SK-N-SH (cell line): ENCODE measurements around the gene LRSAM1. TPM values are rescaled to one million over a fixed set of nuclear protein-coding genes. Genes with fewer than 3 reads are reported as not detected.

Experiments used
- CTCF ChIA-PET: fragments of 300-600, 350-600 bp; formaldehyde crosslinking; extraction: SDS; loops from one replicate; lab custom pipeline; 2021; lab: Yijun Ruan, JAX
- POLR2A ChIA-PET: fragments of 350-600 bp; sonication (Branson Sonifier 250); formaldehyde crosslinking; extraction: SDS; loops from one replicate; lab custom pipeline; 2020; ENCODE audit warnings: antibody characterized with exemption, inconsistent platforms; lab: Yijun Ruan, JAX
- DNase-seq: peaks from one replicate; pipeline ENCODE4 v3.0.0; 2012
- H2AFZ ChIP-seq: fragments of 200-600 bp; sonication (generic); 2 replicates; pipeline ENCODE4 v1.8.1; 2016; ENCODE audit warnings: antibody characterized with exemption, mild to moderate bottlenecking, low read depth
- H3F3A ChIP-seq: fragments of 200-600 bp; sonication (generic); replicated peaks from 2 replicates; pipeline ENCODE3; 2016; ENCODE audit warnings: antibody characterized with exemption, mild to moderate bottlenecking; ENCODE audit not compliant: insufficient read depth
- H3K27ac ChIP-seq, 2 experiments: fragments of 200-500 bp in 1 of 2; fragments of 200-600 bp in 1 of 2; sonication (Bioruptor generic) in 1 of 2; sonication (generic), shearing (Covaris generic) in 1 of 2; 2 replicates each; pipeline versions ENCODE4 v1.5.1 to v1.6.1; 2014 to 2016; ENCODE audit warnings: low read depth in 2 of 2, inconsistent platforms in 1 of 2, low read length in 1 of 2, mild to moderate bottlenecking in 1 of 2, mixed read lengths in 1 of 2
- H3K27me3 ChIP-seq: fragments of 200-600 bp; sonication (generic), shearing (Covaris generic); 2 replicates; pipeline ENCODE4 v1.6.1; 2016; ENCODE audit warnings: mixed run types; ENCODE audit not compliant: insufficient read depth
- H3K36me3 ChIP-seq, 2 experiments: fragments of 200-500 bp in 1 of 2; fragments of 200-600 bp in 1 of 2; sonication (Bioruptor generic) in 1 of 2; sonication (generic) in 1 of 2; replicated peaks in 1 of 2; 2 replicates each; pipeline versions ENCODE3 to v1.5.1; 2014 to 2016; ENCODE audit warnings: low read length in 1 of 2, mild to moderate bottlenecking in 1 of 2; ENCODE audit not compliant: insufficient read depth in 2 of 2, control insufficient read depth in 1 of 2
- H3K4me1 ChIP-seq, 2 experiments: fragments of 200-500 bp in 1 of 2; fragments of 200-600 bp in 1 of 2; sonication (Bioruptor generic) in 1 of 2; sonication (generic), shearing (Covaris generic) in 1 of 2; 2 replicates each; pipeline versions ENCODE4 v1.5.1 to v1.6.1; 2014 to 2016; ENCODE audit warnings: low read depth in 1 of 2, low read length in 1 of 2, mixed run types in 1 of 2; ENCODE audit not compliant: insufficient read depth in 2 of 2, control insufficient read depth in 1 of 2
- H3K4me2 ChIP-seq: fragments of 200-600 bp; sonication (generic), shearing (Covaris generic); 2 replicates; pipeline ENCODE4 v1.6.1; 2017; ENCODE audit warnings: mixed run types
- H3K4me3 ChIP-seq, 2 experiments: fragments of 200-500 bp in 1 of 2; fragments of 200-600 bp in 1 of 2; sonication (Bioruptor generic) in 1 of 2; sonication (generic), shearing (Covaris generic) in 1 of 2; 2 replicates each; pipeline versions ENCODE4 v1.5.1 to v1.8.1; 2014 to 2016; ENCODE audit warnings: low read depth in 2 of 2, inconsistent platforms in 1 of 2, low read length in 1 of 2, mild to moderate bottlenecking in 1 of 2, mixed read lengths in 1 of 2, moderate library complexity in 1 of 2
- H3K79me2 ChIP-seq: fragments of 200-600 bp; sonication (generic); 2 replicates; pipeline ENCODE4 v1.8.1; 2017; ENCODE audit warnings: mild to moderate bottlenecking; ENCODE audit not compliant: insufficient read depth
- H3K9ac ChIP-seq: fragments of 200-600 bp; sonication (generic); 2 replicates; pipeline ENCODE4 v1.6.1; 2017; ENCODE audit warnings: mixed run types
- H3K9me2 ChIP-seq: fragments of 200-600 bp; sonication (generic); 2 replicates; pipeline ENCODE4 v1.6.1; 2017; ENCODE audit warnings: mixed run types
- H3K9me3 ChIP-seq: fragments of 200-600 bp; sonication (generic); 2 replicates; pipeline ENCODE4 v1.6.1; 2017; ENCODE audit warnings: mixed run types, mild to moderate bottlenecking, moderate library complexity
- H4K20me1 ChIP-seq: fragments of 200-600 bp; sonication (generic); 2 replicates; pipeline ENCODE4 v1.6.1; 2017; ENCODE audit warnings: mild to moderate bottlenecking, mixed run types; ENCODE audit not compliant: insufficient read depth
- EZH2phosphoT487 ChIP-seq: fragments of 200-600 bp; sonication (generic); IDR thresholded peaks from 2 replicates; pipeline ENCODE4 v1.6.1; 2017; ENCODE audit warnings: low read depth, mixed run types, mild to moderate bottlenecking, antibody characterized with exemption, moderate library complexity, borderline replicate concordance
- FOSL2 ChIP-seq: IDR thresholded peaks from 2 replicates; pipeline ENCODE4 v1.4.0; 2012; ENCODE audit warnings: low read depth, mild to moderate bottlenecking, moderate library complexity, borderline replicate concordance
- JUND ChIP-seq: IDR thresholded peaks from 2 replicates; pipeline ENCODE4 v1.4.0; 2012
- MEF2A ChIP-seq: IDR thresholded peaks from 2 replicates; pipeline ENCODE4 v1.4.0; 2012; ENCODE audit warnings: low read depth, borderline replicate concordance
- NFIC ChIP-seq: IDR thresholded peaks from 2 replicates; pipeline ENCODE4 v1.4.0; 2012; ENCODE audit warnings: borderline replicate concordance
- NRF1 ChIP-seq: IDR thresholded peaks from 2 replicates; pipeline ENCODE4 v1.6.1; 2012; ENCODE audit warnings: low read depth, mild to moderate bottlenecking, low read length
- RFX5 ChIP-seq: IDR thresholded peaks from 2 replicates; pipeline ENCODE4 v1.6.1; 2012; ENCODE audit warnings: mild to moderate bottlenecking, improper control_type of control experiment, low read length
- SMC3 ChIP-seq: IDR thresholded peaks from 2 replicates; pipeline ENCODE4 v1.6.1; 2012; ENCODE audit warnings: low read depth, low read length, improper control_type of control experiment
- WGBS: methylation state at CpG from one replicate; pipeline ENCODE4 v1.1.6; 2017; ENCODE audit warnings: low lambda C conversion rate; 5-methylcytosine and 5-hydroxymethylcytosine counted together
- polyA plus RNA-seq, 3 experiments: library from polyadenylated mRNA; depleted of rRNA; stranded (reverse); fragments of >200 nt; gene quantifications; 2 replicates each; pipeline ENCODE4 v1.2.3, GENCODE V29; 2012
- TF ChIP-seq, protein P1 (sequence below): IDR thresholded peaks from 2 replicates; pipeline ENCODE4 v1.4.0; 2012; ENCODE audit warnings: low read depth, borderline replicate concordance
- TF ChIP-seq, protein P2 (sequence below): IDR thresholded peaks from 2 replicates; pipeline ENCODE4 v1.4.0; 2012; ENCODE audit warnings: low read depth
- TF ChIP-seq, protein P3 (sequence below): fragments of 150-350 bp; IDR thresholded peaks from 2 replicates; pipeline ENCODE4 v1.6.1; 2016; ENCODE audit warnings: mild to moderate bottlenecking, low read depth, low read length
- TF ChIP-seq, protein P4 (sequence below): IDR thresholded peaks from 2 replicates; pipeline ENCODE4 v1.4.0; 2012; ENCODE audit warnings: low read depth, borderline replicate concordance
- TF ChIP-seq, protein P5 (sequence below): IDR thresholded peaks from 2 replicates; pipeline ENCODE4 v1.6.1; 2012; ENCODE audit warnings: mild to moderate bottlenecking, low read depth, low read length, moderate library complexity

Gene LRSAM1
- polyA plus RNA-seq, 1 of the 3 experiments (the other 2 are of a cell fraction) = 8.0 TPM

DNA sequence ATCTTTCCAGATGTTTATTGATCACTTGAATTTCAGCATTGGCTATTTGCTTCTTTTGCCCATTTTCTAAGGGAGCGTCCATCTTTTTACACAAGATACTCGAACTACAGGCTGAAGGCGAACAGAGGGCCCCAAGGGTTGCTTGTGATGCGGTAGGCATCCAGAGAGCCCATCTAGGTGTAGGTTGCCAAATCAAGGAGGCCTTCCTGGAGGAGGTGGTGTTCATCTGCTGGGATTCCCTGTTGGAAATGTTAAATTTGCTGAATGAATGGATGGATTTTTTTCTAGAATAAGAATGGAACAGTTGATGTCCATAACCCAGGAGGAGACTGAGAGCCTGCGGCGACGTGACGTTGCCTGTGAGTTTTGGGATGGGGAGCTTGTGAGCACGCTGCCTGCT lies 31.4 kb downstream of the LRSAM1 start:
- no peak for DNase-seq
- Histone ChIP-seq H4K20me1 (no peaks in the 10 kb centered on the region), H3K9me3 (no peaks in the 10 kb centered on the region), H3K4me3 (no peak overlapping the region), H3K79me2 (no peaks in the 10 kb centered on the region), H3K9ac (no peak overlapping the region), H3K9me2 (no peaks in the 10 kb centered on the region), H3K27me3 (no peaks in the 10 kb centered on the region)
- TF ChIP-seq, protein P1, sequence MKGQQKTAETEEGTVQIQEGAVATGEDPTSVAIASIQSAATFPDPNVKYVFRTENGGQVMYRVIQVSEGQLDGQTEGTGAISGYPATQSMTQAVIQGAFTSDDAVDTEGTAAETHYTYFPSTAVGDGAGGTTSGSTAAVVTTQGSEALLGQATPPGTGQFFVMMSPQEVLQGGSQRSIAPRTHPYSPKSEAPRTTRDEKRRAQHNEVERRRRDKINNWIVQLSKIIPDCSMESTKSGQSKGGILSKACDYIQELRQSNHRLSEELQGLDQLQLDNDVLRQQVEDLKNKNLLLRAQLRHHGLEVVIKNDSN = no peak
- no peak for TF ChIP-seq FOSL2
- TF ChIP-seq, all 33 proteins: peak for 0
- Histone ChIP-seq H3K4me1 (no peaks in the 10 kb centered on the region), H3K36me3 (peaks cover 21 to 32% of the 10 kb centered on the region in 2 experiments), H3K27ac (no peak overlapping the region), H3F3A (no peaks in the 10 kb centered on the region), H3K4me2 (no peak overlapping the region), H2AFZ (no peak overlapping the region)
- ChIA-PET POLR2A (no interaction called here), CTCF (interaction anchor here (1.0 kb wide), 1 partner anchor 22 kb away, joined by 3 read pairs; no protein-coding TSS in a partner anchor)
- 97% methylated on average over 9 of the region's 9 CpGs for WGBS

GRCh38 chr9:127485995-127486394 lies 34.7 kb downstream of the LRSAM1 start:
- H4K20me1 ChIP-seq = no peaks in the 10 kb centered on the region
- no peak overlapping the region for H3K27ac ChIP-seq
- H3K36me3 ChIP-seq = peaks cover 12 to 24% of the 10 kb centered on the region in 2 experiments
- TF ChIP-seq, protein P2, sequence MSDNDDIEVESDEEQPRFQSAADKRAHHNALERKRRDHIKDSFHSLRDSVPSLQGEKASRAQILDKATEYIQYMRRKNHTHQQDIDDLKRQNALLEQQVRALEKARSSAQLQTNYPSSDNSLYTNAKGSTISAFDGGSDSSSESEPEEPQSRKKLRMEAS = no peak
- TF ChIP-seq, protein P3, sequence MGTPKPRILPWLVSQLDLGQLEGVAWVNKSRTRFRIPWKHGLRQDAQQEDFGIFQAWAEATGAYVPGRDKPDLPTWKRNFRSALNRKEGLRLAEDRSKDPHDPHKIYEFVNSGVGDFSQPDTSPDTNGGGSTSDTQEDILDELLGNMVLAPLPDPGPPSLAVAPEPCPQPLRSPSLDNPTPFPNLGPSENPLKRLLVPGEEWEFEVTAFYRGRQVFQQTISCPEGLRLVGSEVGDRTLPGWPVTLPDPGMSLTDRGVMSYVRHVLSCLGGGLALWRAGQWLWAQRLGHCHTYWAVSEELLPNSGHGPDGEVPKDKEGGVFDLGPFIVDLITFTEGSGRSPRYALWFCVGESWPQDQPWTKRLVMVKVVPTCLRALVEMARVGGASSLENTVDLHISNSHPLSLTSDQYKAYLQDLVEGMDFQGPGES = no peak
- no peak for TF ChIP-seq NFIC
- no peak for TF ChIP-seq RFX5
- TF ChIP-seq SMC3 = no peak
- 97% methylated on average over 6 of the region's 11 CpGs for WGBS
- CTCF ChIA-PET = interaction anchor here (0.9 to 1.0 kb wide), 2 partner anchors 18 to 93 kb away, joined by 3 read pairs; no protein-coding TSS in a partner anchor
- no peaks in the 10 kb centered on the region for H3K9me3 ChIP-seq
- POLR2A ChIA-PET = no interaction called here
- H3F3A ChIP-seq = peaks cover 1% of the 10 kb centered on the region
- H3K27me3 ChIP-seq = no peaks in the 10 kb centered on the region
- no peaks in the 10 kb centered on the region for H3K9me2 ChIP-seq
- H3K4me1 ChIP-seq = no peaks in the 10 kb centered on the region
- no peak overlapping the region for H3K9ac ChIP-seq
- no peak for DNase-seq
- no peak overlapping the region for H3K4me2 ChIP-seq
- no peaks in the 10 kb centered on the region for H3K79me2 ChIP-seq
- H2AFZ ChIP-seq = no peak overlapping the region
- no peak overlapping the region for H3K4me3 ChIP-seq

GRCh38 chr9:127488946-127489345 lies 37.6 kb downstream of the LRSAM1 start:
- H4K20me1 ChIP-seq = no peaks in the 10 kb centered on the region
- H3K9ac ChIP-seq = no peak overlapping the region
- no peaks in the 10 kb centered on the region for H3K9me2 ChIP-seq
- no peak overlapping the region for H3K4me3 ChIP-seq
- no peak overlapping the region for H3K27ac ChIP-seq
- H3K4me2 ChIP-seq = no peak overlapping the region
- no peak overlapping the region for H2AFZ ChIP-seq
- no peaks in the 10 kb centered on the region for H3K9me3 ChIP-seq
- H3K79me2 ChIP-seq = no peaks in the 10 kb centered on the region
- H3F3A ChIP-seq = peaks cover 14% of the 10 kb centered on the region
- H3K27me3 ChIP-seq = no peaks in the 10 kb centered on the region
- CTCF ChIA-PET = interaction anchor here (0.9 to 3.7 kb wide), 7 partner anchors 10 to 246 kb away, joined by 3 to 25 read pairs (median 4); partner anchors contain the start of gene TOR2A
- POLR2A ChIA-PET = no interaction called here
- 84% methylated on average over 8 of the region's 8 CpGs for WGBS
- H3K4me1 ChIP-seq = no peaks in the 10 kb centered on the region
- H3K36me3 ChIP-seq = peaks cover 3 to 37% of the 10 kb centered on the region in 2 experiments
- DNase-seq = no peak
- TF ChIP-seq EZH2phosphoT487 = no peak
- TF ChIP-seq, protein P4, sequence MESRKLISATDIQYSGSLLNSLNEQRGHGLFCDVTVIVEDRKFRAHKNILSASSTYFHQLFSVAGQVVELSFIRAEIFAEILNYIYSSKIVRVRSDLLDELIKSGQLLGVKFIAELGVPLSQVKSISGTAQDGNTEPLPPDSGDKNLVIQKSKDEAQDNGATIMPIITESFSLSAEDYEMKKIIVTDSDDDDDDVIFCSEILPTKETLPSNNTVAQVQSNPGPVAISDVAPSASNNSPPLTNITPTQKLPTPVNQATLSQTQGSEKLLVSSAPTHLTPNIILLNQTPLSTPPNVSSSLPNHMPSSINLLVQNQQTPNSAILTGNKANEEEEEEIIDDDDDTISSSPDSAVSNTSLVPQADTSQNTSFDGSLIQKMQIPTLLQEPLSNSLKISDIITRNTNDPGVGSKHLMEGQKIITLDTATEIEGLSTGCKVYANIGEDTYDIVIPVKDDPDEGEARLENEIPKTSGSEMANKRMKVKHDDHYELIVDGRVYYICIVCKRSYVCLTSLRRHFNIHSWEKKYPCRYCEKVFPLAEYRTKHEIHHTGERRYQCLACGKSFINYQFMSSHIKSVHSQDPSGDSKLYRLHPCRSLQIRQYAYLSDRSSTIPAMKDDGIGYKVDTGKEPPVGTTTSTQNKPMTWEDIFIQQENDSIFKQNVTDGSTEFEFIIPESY = no peak
- TF ChIP-seq, protein P2 = no peak
- no peak for TF ChIP-seq JUND
- TF ChIP-seq NRF1 = no peak
- TF ChIP-seq, protein P5, sequence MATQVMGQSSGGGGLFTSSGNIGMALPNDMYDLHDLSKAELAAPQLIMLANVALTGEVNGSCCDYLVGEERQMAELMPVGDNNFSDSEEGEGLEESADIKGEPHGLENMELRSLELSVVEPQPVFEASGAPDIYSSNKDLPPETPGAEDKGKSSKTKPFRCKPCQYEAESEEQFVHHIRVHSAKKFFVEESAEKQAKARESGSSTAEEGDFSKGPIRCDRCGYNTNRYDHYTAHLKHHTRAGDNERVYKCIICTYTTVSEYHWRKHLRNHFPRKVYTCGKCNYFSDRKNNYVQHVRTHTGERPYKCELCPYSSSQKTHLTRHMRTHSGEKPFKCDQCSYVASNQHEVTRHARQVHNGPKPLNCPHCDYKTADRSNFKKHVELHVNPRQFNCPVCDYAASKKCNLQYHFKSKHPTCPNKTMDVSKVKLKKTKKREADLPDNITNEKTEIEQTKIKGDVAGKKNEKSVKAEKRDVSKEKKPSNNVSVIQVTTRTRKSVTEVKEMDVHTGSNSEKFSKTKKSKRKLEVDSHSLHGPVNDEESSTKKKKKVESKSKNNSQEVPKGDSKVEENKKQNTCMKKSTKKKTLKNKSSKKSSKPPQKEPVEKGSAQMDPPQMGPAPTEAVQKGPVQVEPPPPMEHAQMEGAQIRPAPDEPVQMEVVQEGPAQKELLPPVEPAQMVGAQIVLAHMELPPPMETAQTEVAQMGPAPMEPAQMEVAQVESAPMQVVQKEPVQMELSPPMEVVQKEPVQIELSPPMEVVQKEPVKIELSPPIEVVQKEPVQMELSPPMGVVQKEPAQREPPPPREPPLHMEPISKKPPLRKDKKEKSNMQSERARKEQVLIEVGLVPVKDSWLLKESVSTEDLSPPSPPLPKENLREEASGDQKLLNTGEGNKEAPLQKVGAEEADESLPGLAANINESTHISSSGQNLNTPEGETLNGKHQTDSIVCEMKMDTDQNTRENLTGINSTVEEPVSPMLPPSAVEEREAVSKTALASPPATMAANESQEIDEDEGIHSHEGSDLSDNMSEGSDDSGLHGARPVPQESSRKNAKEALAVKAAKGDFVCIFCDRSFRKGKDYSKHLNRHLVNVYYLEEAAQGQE = no peak
- TF ChIP-seq MEF2A = no peak
- TF ChIP-seq FOSL2 = no peak
